GM18499 (cell line): ENCODE results near the gene AHCYL2.
"Not testable (repeated sequence)": the region's sequence is repeated elsewhere in the genome, so short reads cannot be mapped to it uniquely, and the experiment has no call there.

Experiments
- ATAC-seq: cut with Tn5 transposase; IDR thresholded peaks from one replicate; pipeline ENCODE4 v1.9.1; 2021; ENCODE audit warnings: moderate number of reproducible peaks; ENCODE audit not compliant: insufficient read depth, unreplicated experiment

Gene AHCYL2

GRCh38 chr7:129405527-129405926 lies 180.7 kb downstream of the AHCYL2 start:
- no peak for ATAC-seq

GRCh38 chr7:129410238-129410637 lies 185.4 kb downstream of the AHCYL2 start:
- ATAC-seq, result not testable (repeated sequence)

- ATAC-seq, result no peak
These were observed 187.7 kb downstream of the AHCYL2 start for GRCh38 chr7:129412501-129412900.

- ATAC-seq, result no peak
These were observed 192.2 kb downstream of the AHCYL2 start for GRCh38 chr7:129417073-129417472.

- no peak for ATAC-seq
These were observed 197.0 kb downstream of the AHCYL2 start for GRCh38 chr7:129421717-129422250.

DNA sequence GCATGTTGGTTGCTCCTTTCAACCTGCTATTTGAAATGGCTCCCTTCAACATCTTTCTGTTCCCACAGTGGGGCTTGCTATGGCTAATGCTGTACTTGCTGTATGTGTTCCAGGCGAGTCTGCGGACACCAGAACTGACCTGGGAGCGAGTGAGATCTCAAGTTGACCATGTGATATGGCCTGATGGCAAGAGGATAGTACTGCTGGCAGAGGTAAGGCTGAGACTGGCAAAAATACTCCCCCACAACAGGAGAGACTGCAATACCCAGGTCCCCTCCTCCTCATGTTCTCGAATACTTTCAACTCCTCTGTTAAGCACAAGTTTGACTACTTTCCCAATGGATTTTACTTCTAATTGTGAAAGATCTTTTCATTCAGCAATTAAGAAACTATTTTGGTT lies 197.9 kb downstream of the AHCYL2 start:
- ATAC-seq, result no peak

GRCh38 chr7:129423700-129424410 lies 199.0 kb downstream of the AHCYL2 start:
- ATAC-seq, result no peak

DNA sequence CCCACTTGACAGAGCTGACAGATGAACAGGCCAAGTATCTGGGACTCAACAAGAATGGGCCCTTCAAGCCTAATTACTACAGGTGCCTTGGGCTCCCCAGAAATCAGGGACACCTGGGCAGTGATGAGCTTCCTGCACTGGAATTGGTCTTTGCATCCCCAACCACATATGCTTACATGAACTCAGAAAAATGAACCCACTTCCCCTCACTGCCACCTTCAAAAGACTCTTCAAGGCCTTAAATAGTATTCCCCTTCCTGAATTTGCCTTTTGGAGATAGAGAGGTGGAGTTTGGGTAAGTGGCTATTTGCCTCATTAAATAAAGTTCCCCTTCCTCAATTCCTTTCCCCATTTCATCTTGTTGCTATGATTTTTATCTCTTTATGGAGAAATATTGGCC lies 201.7 kb downstream of the AHCYL2 start:
- no peak for ATAC-seq

DNA sequence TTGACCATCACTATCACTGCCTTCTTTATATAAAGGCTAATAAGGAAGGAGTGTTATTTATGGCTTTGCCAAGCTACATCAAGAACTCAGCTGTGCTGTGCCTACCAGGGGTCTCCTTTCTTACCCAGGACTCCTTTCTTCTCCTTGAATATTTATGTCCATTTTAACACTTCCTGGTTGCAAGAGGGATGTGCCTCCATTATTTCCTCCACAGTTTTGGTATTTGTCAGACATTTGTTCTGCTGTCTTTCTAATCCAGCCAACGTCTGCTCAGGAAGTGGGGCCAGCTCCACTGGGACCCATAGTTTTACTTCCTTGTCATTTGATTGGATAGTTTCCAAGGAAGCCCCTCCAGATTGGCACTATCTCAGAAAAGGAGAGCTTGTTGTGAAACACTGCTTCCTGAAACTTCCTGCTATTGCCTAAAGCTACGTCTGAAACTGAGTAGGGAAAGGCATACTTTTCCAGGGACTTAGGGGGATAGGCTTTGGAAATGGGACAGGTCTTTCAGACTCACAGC lies 202.8 kb downstream of the AHCYL2 start:
- ATAC-seq, result no peak

- ATAC-seq, result no peak
These were observed 207.2 kb downstream of the AHCYL2 start for GRCh38 chr7:129431911-129432643.

DNA sequence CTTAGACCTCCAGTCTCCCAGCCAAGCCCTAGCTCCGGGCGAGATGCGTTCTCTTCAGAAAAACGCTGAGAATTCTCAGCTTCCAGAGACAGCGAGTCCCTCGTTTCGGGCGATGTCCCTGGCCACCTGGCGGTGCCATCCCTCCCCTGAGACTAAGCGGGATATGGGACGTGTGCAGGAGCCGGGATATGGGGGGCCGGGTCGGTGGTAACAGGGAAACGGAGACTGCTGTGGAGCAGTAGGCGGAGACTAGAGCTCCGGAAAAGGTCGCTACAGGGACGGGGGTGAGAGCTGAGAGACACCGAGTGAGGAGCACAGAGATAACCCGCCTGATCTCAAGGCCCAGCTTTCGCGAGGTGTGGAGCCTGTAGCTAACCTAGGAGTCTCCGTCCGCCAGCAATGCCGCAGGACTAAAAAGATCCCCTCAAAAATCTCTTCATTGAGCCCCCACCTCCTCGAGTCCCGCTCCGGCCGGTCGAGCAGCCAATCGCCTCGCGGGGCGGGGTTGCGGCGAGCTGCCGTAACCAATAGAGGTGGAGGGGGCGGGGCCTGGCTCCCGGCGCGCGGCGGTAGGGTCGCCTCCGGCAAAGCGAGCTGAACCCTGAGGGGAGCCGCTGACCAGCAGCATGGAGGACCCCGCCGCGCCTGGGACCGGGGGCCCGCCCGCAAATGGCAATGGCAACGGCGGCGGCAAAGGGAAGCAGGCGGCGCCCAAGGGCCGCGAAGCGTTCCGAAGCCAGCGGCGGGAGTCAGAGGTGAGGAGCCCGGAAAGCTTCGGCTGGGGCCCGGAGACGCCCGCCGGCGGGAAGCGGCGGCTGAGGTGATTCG lies 209.2 kb downstream of the AHCYL2 start, which contains the start of gene STRIP2:
Gene STRIP2, plus strand, starts transcription at position 586 of the 828 bp plus-strand sequence. Its CDS starts 41 bp downstream, at position 627.
- ATAC-seq, result peak; percentile 74

DNA sequence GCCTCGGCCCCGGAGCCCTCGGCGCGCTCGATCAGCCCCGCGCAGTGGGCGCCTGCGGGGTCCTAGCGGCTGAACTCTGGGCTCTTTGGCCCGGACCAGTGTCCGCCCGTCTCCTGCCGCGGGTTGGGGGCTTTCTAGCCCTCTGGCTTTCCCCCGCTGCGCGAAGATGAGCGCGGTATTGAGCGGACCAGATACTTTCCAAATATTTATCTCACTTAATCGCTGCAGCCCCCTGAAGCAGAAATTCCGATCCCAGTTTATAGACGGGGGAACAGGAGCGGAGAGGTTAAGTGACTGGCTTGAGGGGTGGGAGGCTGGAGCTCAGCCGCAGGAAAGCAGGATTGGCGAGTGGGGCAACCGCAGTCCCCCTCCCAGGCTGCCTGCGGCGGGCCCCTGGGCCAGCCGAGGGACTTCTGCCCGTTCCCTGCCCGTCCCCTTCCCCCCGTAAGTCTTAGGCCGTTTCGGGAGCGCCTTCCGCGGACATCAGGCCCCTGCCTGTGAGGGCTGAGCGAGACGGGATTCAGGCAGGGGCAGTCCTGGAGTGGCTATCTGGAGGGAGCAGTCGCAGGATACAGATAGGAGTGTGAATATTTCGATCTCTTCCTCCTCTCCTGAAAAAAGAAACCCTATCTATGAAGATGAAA lies 210.0 kb downstream of the AHCYL2 start:
- ATAC-seq, result no peak

DNA sequence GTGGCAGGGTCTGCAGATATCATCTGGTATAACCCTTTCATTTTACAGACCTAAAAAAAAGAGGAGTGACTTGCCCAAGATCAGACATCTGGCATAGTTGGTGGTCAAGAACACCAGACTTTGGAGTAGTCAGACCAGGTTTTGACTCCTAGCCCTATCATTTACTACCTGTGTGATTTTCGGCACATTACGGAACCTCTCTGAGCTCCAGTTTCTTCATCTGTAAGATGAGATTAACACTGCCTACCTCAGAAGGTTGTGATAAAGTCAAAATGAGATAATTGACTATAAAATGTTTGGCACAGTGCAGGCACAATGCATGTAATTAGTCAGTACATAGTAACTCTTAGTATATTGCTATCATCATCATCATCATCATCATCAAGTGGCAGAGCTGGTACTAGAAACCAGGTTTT lies 210.6 kb downstream of the AHCYL2 start:
- no peak for ATAC-seq

GRCh38 chr7:129436335-129436923 lies 211.6 kb downstream of the AHCYL2 start:
- ATAC-seq, result no peak

- no peak for ATAC-seq
These were observed 212.4 kb downstream of the AHCYL2 start for GRCh38 chr7:129437190-129437589.

GRCh38 chr7:129438281-129438838 lies 213.5 kb downstream of the AHCYL2 start:
- no peak for ATAC-seq

DNA sequence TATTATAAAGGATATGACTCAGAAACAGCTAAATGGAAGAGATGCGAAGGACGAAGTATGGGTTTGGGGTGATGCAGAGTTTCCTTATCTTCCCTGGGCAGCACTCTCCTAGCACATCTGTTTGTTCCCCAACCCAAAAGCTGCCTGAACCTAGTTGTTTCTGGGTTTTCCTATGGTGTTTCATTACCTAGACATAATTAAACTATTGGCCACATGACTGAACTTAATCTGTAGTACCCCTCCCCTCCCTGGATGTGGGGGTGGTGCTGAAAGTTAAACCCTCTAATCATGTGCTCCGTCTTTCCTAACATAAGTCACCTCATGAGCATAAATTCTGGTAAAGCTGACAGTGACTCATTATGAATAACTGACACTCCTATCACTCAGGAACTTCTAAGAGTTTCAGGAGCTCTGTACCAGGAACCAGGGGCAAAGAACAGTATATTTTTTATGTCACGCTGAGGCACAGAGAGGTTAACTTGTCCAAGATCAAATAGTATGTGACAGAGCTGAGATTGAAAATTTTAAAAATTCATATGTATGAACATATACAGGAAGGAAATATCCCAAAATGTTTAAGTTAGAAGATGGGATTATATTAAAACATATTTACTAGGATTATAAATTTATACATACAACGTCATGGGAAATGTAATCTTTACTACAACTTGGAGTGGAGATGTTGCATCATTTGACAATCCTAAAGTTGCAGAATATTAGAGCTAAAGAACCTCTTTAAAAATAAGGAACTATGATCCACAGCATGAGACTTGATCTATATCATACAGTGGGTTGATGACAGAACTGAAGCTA lies 214.2 kb downstream of the AHCYL2 start:
- no peak for ATAC-seq

GRCh38 chr7:129439963-129440625 lies 215.3 kb downstream of the AHCYL2 start:
- no peak for ATAC-seq
